ENCODE results near the gene ADARB2.

The ADARB2 gene

GRCh38 chr10:1508096-1508495 is 229.2 kb downstream of the ADARB2 start:
- DNase-seq (ENCODE audit: low read depth in 2 of 3, low spot score in 2 of 3): no peak

DNA sequence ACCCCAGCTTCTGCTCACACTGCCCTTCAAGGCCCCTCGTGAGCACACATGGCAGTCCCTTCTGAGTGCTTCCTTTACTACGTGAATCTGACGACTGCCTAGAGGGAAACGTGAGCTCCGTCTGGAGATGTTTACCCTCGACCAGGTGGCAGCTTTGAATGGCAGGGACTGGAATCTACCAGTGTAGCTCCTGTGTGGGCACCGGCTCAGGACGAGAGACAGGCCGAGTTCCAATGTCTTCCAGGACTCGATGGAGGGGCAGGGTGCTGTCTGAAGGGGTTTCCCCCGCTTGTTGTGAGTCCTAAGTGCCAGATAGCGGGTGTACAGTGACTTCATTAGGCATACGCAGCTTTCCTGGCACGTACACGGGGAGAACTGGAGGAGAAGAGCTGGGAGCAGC is 229.9 kb downstream of the ADARB2 start:
- no peak for DNase-seq (ENCODE audit: low read depth in 2 of 3, low spot score in 2 of 3)

DNA sequence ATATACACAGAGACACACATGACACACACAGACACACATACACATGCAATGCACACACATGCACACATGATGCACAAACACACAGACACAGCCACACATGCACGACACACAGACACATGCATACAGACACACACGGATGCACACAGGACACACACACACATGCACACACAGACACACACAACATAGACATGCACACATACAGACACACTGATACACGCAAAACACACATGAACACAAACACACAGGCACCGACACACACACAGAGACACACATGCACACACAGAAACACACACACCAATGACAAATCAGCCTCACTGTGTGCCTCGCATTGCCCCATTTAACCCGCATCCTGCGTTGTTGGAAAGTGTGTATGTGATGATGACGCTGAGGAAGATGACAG is 232.4 kb downstream of the ADARB2 start:
- DNase-seq (ENCODE audit: low read depth in 2 of 3, low spot score in 2 of 3): no peak

DNA sequence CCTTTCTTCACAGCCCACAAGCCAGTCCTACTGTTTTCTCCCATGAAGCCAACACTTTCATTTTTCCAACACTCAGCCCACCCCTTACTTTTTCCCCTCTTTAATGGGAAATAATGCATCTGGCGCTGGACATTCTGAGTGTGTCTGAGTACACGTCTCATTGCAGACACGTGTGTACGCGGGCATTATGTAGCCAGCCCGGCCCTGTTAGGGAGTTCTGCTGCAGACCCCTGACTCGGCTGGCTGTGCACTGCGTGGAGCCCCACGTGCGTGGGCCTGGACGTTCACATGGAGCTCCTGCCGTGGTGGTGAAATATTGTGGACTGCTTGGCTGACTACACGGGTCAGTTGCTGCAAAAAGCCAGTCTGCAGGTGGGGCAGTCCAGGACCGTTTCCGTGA is 233.0 kb downstream of the ADARB2 start:
- DNase-seq (ENCODE audit: low read depth in 2 of 3, low spot score in 2 of 3): no peak

DNA sequence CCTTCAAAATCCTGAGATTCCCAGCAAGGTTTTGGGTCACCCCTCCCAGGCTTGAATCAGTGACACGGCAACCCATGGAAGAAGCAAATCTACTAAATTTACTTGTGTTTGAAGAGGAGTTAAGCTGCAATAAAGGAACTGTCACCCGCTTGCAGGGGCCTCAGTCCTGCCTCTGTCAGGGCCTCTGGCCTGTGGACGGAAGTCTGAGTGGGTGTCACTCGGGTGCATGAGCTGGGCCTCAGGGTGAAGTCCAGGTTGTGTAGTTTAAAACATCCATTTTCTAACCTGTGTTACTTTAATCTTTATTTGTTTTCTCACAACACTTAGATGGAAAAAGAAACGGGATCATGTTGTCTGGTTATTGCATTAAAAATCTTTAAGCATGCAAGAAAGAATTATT is 234.9 kb downstream of the ADARB2 start:
- no peak for DNase-seq (ENCODE audit: low read depth in 2 of 3, low spot score in 2 of 3)

DNA sequence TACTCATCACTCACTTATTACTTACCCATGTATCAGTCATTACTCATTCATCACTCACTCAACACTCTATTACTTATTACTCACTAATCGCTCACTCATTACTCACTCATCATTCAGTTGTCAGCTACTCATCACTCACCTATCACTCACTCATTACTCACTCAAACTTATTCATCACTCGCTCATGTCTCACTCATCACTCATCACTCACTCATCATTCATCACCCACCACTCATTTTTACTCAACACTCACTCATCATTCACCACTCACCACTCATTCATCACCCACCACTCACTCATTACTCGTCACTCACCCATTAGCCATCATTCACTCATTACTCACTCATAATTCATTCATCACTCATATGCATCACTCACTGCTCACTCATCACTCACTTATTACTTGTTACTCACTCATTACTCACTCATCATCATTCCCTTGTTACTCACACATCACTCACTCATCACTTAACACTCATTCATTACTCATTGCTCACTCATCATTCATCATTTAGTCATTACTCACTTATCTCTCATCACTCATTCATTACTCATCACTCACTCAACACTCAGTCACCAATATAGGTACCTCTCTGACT is 237.9 kb downstream of the ADARB2 start:
- no peak for DNase-seq (ENCODE audit: low read depth in 2 of 3, low spot score in 2 of 3)

DNA sequence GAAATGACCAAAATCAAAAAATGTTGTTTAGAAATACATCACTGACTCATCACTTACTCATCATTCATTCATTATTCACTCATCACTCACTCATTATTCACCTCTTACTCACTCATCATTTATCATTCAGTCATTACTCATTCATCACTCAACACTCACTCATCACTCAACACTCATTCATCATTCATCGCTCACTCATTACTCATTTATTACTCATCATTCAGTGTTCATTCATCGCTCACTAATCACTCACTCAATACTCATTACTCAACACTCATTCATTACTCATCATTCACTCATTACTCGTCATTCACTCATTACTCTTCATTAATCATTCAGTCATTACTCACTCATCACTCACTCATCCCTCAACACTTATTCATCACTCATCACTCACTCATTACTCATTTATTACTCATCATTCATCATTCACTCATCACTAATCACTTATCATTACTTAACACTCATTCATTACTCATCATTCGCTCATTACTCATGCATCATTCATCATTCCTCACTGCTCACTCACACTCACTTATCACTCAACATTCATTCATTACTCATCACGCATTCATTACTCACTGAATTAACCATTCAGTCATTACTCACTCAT is 238.5 kb downstream of the ADARB2 start:
- DNase-seq (ENCODE audit: low read depth in 2 of 3, low spot score in 2 of 3): no peak

- DNase-seq (ENCODE audit: low read depth in 2 of 3, low spot score in 2 of 3): no peak
Measured at GRCh38 chr10:1495915-1496517, 241.3 kb downstream of the ADARB2 start.

- DNase-seq (ENCODE audit: low read depth in 2 of 3, low spot score in 2 of 3): no peak
Measured at GRCh38 chr10:1492641-1493040, 244.7 kb downstream of the ADARB2 start.

DNA sequence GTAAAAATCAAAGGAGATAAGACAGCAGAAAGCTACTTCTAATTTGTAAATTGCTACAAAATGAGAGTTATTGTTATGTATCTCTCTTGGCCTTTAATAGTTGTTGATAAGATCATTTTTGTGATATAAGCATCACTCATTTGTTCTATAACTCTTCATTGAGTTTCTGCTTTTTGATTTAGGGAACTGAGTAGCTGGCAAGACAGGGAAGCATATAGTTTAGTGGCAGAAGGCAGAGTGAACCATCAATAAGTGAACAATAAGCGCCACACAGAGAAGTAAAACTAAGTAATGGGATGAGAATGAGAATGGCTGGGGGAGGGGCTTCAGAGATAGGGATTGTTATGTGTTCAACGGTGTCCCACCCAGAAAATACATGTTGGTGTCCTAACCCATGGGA is 245.4 kb downstream of the ADARB2 start:
- DNase-seq (ENCODE audit: low read depth in 2 of 3, low spot score in 2 of 3): no peak

- DNase-seq (ENCODE audit: low read depth in 2 of 3, low spot score in 2 of 3): no peak
Measured at GRCh38 chr10:1489801-1490200, 247.5 kb downstream of the ADARB2 start.

- DNase-seq (ENCODE audit: low read depth in 2 of 3, low spot score in 2 of 3): no peak
Measured at GRCh38 chr10:1488970-1489548, 248.3 kb downstream of the ADARB2 start.

DNA sequence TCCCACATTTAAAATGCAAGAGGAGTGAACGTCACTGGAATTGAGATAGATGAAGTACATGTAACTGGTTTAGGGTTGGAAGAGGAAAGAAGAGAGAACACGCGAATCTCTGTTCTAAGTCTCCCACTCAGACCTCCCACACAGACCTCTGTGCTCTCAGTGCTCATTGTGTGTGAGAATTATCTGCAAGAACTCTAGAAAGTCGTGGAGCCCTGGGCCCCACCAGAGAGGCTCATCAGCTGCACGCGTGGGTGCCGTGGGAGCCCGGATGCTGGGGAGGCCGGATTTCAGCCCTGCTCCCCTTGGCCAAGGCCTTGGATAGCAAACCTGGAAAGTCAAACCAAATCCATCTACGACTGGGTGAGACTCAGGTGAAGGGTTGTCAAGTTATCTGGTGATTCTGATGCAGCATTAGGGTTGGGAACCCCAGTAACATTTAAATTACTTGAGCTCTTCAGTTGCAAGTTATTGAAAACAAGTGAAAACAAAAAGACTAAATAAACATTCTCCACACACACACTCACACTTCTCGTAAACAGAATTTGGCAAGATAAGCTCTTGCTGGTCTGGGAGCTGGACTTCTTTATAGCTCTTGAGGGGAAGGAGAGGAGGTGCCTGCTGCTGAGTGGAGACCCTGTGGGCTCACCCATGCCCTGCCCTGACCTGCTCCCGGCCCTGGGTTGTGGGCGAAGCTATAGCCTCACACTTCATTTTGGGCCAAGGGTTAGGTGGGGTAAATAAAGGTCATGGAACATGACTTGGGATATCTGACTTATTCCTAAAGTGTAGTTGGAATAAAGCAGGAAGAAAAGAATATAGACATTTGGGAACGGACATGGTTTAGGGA is 250.3 kb downstream of the ADARB2 start:
- DNase-seq (ENCODE audit: low read depth in 2 of 3, low spot score in 2 of 3): no peak

DNA sequence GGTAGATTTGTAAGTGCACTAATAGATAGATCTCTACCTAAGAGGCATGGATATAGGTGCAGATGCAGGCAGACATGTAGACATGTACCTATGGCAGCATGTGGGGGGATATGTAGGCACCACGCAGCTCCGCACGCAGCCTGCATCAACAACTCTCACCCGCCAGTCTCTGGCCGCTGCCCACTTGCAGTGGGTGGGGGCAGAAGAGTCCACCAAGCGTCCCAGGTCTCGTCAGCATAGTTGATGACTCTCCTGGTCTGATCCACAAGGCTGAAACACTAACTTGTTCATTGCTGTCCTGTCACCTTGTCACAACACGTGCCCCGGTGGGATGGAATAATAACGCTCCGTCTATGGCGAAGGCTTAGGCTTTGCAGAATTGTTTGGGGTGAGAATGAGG is 252.0 kb downstream of the ADARB2 start:
- DNase-seq (ENCODE audit: low read depth in 2 of 3, low spot score in 2 of 3): no peak

- DNase-seq (ENCODE audit: low read depth in 2 of 3, low spot score in 2 of 3): no peak
Measured at GRCh38 chr10:1483826-1484225, 253.5 kb downstream of the ADARB2 start.

DNA sequence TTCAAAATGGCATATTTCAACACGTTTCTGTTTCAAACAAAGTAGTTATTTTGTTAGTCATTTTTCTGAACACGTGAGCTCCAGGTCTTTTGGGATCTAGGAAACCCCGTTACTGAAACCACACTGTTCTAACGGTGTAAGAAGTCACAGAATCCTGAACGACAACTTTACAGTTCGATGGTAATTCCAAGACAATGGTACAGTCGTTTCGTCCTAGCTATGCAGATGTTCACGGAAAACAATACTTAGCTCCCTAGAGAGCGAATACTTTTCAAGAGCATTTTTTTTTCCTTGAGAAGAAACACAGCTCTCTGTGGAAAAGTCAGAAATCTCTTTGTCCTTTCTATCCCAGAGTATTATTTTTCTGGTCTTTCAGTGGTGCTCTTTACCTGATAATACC is 254.1 kb downstream of the ADARB2 start:
- no peak for DNase-seq (ENCODE audit: low read depth in 2 of 3, low spot score in 2 of 3)

DNA sequence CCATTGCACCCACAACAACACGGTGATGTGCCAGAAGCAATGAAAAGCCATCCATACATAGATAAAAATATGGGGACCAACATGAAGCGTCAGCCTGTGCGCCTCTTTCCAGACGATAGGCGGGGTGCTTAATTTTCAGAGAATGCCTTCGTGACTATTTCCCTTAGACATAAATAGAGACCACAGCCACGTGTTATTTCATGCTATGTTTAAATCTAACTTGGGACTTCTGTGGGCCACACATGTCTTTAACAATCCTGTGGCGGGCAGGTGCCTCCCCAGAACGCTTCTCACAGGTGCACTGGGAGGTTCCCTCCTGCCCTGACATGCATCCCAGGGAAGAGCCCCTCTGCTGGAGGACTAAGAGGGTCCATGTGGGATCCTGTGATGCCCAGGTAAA is 259.7 kb downstream of the ADARB2 start:
- no peak for DNase-seq (ENCODE audit: low read depth in 2 of 3, low spot score in 2 of 3)

DNA sequence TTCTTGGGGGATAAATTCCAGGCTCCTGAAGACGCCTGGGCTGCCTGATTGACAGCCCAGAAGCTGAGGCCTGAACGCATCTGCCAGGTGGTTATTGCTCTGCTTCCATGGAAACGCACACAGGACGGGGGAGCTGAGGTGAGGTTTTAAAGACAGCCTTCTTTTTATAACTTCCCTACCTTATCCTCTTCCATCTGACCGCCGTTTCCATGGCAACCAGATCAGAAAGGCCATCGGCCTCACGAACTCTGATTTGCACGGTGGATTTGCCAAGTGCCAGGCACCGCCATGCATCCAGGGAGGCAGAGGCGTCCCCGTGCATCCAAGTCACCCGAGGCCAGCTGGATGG is 260.9 kb downstream of the ADARB2 start:
- DNase-seq (ENCODE audit: low read depth in 2 of 3, low spot score in 2 of 3): no peak

DNA sequence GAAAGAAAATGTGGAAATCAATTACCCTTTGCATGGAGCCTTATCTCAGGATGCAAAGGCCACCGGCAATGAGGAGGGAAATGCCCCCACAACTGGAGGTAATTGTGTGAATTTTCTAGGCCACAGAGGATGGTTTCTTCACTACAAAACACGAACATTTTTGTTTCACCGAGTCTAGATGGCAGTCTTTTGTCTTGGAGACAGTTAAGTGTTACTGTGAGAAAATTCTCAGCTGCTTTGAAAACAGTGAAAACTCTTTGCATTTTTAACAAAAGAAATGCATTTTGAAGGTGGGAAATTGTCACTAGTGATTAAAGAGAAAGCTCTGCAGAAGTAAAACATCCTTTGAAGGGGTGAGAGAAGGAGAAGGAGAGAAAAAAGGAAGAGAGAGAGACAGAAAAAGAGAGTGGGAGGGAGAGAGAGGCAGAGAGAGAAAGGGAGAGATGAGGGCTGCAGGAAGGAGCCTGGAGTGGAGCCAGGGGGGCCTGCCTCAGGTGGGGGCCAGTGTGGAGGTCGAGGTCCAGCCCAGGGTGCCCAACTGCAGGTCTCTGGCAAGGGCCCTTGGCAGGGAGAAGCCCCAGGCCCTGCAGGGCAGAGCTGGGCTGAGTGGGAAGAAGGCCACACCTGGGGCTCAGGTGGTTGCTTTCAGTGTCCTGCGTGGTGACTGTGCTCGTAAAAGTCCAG is 261.4 kb downstream of the ADARB2 start:
- DNase-seq (ENCODE audit: low read depth in 2 of 3, low spot score in 2 of 3): no peak

- no peak for DNase-seq (ENCODE audit: low read depth in 2 of 3, low spot score in 2 of 3)
Measured at GRCh38 chr10:1475098-1475591, 262.2 kb downstream of the ADARB2 start.
